ENCODE results near the gene FAM222B. TPM values are rescaled to one million over a fixed set of nuclear protein-coding genes. Genes with fewer than 3 reads are reported as not detected.
"Not testable (repeated sequence)": the region's sequence is repeated elsewhere in the genome, so short reads cannot be mapped to it uniquely, and the experiment has no call there.

FAM222B gene
- polyA plus RNA-seq, 1 donor, result 20.6 TPM

DNA sequence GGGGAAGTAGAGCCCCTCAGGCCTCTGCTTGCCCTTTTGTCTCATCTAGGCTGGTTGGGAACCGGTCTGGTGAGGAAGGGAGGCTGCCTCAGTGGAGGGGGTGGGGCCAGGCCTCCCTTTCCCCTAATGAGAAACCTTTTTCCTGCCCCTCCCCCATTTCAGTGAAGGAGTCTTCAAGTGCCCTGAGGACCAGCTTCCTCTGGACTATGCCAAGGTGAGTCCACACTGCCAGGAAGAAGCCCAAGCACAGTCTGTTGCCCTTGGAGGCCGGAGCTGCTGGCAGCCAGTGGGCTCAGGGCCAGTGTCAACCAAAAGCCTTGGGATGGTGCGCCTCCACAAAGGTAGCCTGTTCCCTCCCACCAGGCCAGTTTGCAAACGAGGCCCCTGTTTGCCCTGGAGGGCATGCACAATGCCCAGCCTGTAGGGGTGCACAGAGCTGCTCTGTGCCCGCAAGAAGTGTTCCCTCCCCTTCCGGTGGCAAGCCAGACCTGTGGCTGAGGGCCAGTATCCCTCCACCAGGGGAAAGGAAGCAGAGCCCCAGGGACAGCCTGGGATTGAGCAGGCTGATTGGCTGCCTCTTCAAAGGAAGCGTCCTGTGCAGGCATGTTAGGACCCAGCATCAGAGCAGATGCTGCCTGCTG is 95.4 kb downstream of the FAM222B start:
- no peak for DNase-seq

DNA sequence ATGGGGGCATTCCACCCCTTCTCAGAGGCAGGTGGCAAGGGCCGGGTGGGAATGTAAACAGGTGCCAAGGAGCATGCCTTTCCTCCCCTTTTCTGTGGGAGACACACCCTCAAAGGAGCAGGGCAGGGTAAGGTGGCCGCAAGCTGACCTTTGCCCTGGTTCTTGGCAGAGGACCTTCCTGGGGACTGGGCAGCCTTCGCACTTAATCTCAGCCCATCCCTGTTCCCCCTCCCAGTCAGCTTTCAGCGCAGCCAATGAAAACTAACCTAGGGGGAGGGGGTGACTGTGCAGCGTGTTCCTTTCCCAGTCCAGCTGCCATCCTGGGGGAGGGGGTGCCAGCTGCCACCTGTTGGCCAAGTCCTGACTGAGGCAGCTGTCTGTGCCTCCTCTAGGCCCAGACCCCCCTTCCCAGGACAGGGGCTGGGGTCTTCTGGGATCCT is 96.0 kb downstream of the FAM222B start:
- DNase-seq, result peak; percentile 34

DNA sequence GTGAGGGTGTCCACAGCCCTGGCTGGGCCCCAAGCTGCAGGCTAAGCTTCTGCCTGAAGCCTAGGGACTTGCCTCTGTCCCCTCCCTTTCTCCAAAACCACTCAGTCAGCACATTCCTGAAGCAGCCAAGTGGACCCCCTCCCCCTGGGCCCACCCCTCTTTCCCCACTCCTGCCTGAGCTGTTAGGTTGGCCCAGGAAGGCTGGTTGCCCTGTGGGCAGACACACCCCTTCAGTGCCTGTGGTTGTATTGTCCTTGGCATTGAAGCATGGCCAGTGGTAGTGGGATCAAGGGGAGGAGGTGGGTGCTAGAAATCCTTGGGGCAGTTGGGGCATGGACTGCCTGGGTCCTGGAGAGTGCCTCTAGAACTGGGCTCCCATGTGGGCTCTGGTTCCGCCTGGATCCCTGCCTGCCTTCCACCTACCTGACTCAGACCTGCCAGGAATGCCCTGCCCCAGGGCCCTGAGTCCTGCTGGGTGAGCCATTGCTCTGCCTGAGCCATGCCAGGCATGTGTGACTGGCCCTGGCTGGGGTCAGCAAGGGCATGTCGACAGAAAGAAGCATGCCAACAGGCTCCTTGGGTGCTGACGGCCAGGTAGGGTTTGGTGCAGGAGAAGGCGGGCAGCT is 96.7 kb downstream of the FAM222B start:
- DNase-seq, result peak; percentile 78

DNA sequence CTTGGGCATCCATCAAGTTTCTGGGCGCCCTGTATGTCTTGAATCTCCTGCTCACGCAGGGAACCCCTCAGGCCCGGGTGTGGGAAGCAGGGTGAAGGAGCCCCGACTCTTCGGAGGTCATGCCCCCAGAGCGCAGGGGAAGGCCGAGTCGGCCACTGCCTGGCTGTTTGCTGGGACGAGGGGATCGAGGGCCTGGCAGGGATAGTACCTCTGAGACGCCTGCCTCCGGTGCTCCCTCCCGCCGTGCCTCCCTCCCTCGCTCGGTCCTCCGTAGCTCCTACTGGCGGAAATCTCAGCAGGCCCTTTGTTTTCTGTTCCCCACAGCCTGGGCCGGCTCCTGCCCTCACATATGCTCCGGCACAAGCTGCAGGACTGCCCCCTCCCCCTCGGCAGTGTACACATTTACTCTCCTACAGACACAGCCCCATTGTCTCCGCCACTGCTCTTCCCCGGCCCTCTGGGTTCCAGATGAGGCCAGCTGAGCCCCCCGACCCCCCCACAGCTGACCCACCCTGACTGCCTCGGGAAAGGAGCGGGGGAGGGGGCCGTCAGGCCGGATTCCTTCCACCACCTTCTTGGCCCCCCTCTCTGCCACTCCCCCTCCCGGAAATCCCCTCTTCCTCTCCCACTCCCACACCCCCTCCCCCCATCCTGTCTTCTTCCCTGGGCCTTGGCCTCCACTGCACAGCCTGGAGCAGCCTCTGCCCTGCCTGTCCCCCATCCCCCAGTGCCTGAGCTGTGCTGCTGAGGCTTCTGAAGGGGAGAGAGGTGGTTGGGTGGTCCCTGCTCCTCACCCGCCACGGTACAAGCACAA is 97.4 kb downstream of the FAM222B start:
- peak; percentile 78 for DNase-seq

DNA sequence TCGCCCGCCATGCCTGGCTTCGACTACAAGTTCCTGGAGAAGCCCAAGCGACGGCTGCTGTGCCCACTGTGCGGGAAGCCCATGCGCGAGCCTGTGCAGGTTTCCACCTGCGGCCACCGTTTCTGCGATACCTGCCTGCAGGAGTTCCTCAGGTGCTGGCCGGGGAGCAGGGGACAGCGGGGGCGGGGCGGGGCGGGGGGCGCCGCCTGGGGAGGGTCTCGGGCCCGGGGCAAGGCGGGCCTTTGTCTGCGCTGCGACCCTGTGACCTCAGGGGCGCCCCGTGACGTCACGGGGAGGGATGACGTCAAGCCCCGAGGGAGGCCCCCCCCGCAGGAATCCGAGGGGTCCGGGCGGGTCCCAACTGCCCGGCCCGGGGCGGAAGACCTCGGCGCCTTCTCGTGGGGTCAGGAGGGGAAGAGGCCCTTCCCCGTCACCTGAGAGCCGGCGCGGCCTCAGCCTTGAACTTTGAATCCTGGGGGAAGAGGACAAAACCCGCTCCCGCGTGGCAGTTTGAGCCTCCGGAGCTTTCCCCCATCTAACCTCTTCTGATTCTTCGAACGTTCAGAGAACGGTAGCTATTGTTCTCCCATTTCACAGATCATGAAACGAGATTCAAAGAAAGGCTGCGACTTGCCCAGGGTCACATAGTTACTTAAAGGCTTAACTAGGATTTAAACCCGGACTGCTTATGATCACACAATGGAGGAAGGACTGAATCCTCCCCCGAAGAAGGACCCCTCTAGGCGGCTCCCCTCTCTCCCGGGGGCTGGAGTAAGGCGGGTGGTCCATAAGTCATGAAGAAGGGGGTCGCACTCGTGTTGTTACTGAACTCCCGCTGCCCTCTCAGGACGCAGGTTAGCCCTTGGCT is 98.3 kb downstream of the FAM222B start:
- peak; percentile 63 for DNase-seq

DNA sequence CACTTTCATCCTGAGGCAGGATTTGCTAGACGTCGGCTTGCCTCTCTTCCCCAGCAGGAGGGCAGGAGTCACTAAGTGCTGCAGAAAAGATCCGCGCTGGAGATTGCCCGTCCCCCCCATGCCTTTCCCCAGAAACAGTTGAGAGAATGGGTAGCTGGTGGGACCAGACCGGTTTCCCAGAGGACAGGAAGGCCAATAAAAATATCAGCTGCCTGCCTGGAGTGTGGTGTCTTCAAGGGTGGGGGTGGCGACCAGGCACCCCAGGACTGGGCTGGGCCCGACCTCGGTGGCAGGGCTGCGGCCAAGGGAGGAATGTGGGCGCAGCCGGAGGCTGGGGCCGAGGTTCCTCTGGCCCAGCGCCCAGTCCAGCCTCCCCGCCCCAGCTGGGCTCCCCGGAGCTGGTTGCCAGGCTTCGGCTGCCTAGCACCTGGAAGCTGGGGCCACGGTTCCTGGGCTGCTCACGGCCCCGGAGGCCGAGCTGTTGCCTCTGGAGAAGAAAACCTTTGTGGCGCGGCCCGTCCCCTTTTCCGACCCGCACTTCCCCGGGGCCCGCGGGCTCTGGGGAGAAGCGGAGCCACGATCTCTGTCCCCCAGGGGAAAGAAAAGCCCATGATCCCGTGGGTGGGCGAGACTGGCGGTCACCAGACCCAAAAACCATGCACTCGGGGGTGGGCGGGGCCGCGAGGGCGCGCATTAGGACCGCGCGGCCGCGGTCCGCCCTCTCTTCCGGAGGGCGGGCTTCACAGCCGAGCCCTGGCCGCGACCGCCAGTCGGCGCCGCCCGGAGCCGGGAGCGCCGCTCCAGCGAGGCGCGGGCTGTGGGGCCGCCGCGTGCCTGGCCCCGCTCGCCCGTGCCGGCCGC is 99.1 kb downstream of the FAM222B start, which contains the start of gene TRAF4:
Gene TRAF4, plus strand, starts transcription at position 769 of the 861 bp plus-strand sequence. CDS start 102 bp downstream, outside the sequence.
- peak; percentile 86 for DNase-seq

DNA sequence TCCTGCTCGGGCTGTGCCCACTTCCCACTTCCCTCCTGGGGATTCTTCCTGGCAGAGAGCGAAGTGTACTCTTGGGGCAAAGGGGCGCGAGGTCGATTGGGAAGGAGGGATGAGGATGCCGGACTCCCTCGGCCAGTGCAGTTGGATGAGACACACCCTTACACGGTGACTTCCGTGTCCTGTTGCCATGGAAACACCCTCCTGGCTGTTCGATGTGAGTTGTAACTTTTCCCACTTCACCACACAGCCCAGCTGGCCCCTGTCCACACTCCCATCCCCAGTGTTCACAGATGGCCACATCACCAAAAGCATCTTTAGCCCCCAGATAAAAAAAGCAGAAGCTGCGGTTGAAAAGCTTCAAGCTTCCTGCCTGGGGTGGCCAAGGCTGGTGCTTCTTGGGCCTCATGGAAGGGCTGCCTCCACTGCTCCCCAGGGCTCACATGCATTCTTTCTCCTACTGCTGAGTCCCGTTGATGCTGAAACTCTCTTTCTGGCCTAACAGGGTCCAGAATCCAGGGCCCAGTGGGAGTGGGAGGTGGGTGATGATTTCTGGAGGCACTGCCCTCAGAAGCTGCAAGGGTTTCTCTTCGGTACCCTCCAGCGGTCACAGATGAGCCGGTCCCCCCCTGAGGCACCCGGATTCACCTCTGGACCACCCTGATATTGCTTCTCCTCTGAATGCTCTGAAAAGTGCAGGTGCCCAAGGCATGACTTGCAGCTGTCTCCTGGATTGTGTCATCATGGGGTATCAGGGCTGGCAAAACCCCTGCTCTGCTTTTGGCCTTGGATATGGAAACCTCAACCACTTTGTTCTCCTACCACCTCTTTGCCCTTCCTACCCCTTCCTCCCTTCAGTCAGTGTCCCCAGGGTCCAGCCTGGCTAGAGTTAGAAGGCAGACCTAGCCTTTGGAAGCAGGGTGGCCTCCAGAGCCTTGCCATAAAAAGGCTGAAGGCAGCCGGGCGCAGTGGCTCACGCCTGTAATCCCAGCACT is 100.9 kb downstream of the FAM222B start:
- no peak for DNase-seq

DNA sequence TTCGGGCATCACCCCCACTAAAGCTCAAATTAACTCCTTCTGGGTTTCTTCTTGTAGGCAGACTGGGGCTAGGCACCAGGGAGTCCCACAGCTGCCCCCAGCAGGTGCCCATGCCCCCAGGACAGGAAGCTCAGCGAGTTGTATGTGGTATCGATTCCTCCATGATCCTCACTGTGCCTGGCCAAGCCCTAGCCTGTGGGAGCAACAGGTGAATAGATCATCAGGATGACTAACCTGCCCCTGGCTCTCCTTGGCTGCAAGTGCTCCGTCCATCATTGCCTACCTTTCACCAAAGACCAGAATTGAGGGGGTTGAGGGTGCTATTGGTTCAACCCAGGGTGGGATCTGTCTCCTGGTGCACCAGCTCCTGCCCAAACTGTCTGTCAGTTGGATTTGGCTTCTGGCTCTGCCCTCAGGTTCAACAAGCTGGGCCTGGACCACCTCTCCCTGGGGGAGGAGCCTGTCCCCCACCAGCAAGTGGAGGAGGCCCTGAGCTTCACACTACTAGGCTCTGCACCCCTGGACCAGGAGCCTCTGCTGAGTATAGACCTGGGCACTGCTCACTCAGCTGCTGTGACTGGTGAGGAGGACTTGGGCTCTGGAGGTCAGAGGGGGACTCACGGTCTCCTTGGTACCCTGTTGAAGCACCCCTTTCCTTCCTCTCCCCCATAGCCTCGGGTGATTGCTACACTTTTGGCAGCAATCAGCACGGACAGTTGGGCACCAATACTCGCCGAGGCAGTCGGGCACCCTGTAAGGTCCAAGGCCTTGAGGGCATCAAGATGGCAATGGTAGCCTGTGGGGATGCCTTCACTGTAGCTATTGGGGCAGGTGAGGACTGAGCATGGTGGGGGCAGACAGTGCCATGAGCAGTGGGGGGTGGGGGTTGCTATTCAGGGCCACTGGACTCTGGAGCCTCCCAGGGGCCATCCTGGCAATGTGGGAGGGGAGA is 101.9 kb downstream of the FAM222B start:
- DNase-seq, result no peak

DNA sequence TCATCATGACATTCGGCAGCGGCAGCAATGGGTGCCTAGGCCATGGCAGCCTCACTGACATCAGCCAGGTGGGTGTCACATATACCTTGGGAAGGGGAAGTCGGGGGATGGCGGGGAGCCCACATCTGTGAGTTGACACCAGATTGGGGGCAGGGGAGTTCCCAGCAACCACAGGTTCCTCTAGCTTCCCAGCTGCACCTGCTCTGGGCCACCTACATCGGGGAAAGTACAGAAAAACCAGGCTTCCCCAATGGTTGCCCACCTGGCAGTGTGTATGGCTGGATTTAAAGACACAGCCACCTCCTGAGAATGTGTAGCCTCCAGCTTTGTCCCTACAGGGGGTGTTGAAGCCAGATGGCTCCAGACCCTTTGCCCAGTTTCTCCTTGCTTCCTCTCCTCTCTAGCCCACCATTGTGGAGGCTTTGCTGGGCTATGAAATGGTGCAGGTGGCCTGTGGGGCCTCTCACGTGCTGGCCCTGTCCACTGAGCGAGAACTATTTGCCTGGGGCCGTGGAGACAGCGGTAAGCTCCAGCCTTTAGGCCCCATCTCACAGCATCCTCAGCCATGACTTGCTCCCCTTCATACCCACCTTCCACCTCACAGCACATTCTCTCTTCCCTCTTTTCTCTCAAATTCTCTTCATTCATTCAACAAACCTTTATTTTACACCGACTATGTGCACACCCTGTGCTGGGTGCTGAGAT is 103.8 kb downstream of the FAM222B start:
- DNase-seq, result no peak

DNA sequence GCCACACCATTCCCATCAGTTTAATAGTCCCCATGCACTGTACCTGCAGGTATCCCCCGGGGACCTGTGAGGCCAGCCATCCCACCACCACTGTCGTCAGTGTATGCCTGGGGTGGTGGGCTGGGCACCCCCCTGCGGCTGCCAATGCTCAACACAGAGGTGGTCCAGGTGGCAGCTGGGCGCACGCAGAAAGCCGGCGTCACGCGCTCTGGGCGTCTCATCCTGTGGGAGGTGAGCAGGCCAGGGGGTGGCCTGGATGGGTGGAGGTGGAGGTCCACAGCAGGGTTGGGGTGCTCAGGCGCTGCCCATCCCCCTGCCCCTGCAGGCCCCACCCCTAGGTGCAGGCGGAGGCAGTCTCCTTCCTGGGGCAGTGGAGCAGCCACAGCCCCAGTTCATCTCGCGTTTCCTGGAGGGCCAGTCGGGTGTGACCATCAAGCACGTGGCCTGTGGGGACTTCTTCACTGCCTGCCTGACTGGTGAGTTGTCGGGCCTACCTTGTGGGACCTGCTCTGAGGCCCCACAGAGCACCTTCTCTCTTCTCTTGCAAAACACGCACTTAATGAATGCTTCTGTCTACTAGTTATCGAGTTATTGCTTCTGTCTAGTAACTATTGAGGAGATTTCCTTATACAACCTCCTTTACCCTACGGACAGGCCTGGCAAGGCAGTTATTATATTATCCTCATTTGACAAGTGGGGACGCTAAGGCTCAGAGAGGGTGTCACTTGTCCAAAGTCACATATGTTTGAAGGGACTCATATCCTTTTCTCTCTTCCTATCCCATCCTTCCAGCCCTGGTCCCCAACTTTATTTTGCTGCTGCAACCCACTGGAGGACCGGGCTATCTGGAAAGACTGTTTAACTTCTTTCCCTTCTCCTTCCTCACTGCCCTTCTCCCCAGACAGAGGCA is 104.6 kb downstream of the FAM222B start:
- DNase-seq, result peak; percentile 35

DNA sequence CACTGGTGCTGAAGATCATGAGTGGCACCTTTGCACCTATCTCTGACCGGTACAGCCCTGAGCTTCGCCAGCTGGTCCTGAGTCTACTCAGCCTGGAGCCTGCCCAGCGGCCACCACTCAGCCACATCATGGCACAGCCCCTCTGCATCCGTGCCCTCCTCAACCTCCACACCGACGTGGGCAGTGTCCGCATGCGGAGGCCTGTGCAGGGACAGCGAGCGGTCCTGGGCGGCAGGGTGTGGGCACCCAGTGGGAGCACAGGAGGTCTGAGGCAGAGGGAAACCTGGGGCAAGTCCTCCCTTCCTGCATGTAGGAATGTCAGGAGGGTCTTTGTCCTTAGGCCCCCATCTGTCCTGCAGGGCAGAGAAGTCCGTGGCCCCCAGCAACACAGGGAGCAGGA is 105.3 kb downstream of the FAM222B start:
- no peak for DNase-seq

DNA sequence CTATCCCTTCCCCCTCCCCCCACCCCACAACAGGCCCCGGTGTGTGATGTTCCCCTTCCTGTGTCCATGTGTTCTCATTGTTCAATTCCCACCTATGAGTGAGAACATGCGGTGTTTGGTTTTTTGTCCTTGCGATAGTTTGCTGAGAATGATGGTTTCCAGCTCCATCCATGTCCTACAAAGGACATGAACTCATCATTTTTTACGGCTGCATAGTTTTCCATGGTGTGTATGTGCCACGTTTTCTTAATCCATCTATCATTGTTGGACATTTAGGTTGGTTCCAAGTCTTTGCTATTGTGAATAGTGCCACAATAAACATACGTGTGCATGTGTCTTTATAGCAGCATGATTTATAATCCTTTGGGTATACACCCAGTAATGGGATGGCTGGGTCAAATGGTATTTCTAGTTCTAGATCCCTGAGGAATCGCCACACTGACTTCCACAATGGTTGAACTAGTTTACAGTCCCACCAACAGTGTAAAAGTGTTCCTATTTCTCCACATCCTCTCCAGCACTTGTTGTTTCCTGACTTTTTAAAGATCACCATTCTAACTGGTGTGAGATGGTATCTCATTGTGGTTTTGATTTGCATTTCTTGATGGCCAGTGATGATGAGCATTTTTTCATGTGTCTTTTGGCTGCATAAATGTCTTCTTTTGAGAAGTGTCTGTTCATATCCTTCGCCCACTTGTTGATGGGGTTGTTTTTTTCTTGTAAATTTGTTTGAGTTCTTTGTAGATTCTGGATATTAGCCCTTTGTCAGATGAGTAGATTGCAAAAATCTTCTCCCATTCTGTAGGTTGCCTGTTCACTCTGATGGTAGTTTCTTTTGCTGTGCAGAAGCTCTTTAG is 106.4 kb downstream of the FAM222B start:
- not testable (repeated sequence) for DNase-seq

DNA sequence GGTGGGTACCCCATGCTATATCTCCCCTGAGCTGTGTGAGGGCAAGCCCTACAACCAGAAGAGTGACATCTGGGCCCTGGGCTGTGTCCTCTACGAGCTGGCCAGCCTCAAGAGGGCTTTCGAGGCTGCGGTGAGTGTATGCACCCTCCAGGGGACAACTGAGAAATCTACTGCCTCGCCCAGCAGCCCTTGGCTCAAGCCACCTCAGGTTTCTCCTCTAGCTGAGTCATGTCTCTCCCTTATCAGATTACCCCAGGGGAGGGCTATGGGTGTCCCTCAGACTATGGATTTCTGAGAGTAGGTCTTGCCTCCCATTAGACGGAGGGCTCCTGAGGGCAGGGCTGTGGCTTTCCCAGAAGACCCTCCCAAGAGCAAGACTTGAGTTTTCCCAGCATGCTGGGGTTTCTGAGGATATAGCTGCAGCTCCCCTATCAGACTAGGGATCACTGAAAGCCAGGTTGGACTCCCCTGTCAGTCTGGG is 107.3 kb downstream of the FAM222B start:
- no peak for DNase-seq

DNA sequence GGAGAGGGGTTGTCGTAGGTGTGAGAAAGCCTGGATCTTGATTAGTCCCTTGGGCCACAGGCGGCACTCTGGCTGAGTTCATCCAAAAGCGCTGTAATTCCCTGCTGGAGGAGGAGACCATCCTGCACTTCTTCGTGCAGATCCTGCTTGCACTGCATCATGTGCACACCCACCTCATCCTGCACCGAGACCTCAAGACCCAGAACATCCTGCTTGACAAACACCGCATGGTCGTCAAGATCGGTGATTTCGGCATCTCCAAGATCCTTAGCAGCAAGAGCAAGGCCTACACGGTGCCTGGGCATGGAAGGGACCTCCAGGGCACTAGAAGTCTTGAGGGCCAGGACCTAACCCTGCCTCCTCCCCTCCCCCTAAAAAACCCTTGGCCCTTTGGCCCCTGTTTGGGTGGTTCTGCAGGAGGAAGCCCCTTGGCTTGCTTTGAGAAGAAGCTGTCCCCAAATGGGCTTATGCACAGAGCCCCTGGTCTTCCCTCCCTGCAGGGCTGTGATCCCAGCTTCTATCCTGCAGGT is 107.8 kb downstream of the FAM222B start:
- no peak for DNase-seq

DNA sequence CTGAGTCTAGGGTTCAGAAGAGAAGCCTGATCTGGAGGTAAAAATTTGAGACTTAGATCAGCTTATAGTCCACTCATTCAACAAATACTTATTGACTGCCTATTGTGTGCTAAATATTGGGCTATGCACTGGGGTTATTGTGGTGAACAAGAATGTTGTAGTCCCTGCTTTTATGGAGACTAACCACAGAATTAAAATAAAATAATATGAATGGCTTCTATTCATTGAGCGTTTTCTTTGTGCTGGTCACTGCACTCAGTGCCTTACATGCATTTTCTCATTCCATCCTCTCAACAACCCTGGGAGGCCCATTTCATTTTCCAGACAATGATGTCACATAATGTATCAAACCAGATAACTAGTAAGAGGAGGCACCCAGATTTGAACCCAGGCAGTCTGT is 109.2 kb downstream of the FAM222B start:
- no peak for DNase-seq

All from left kidney (tissue), 2 donors.